RWPE2 (cell line): ENCODE results near the gene ZBTB7C.

Source experiments
- ATAC-seq: fragments of 200-7000 bp; cut with Tn5 transposase; 3 replicates; pipeline ENCODE4 v1.9.1; 2021; ENCODE audit warnings: low read depth
- DNase-seq: peaks from one replicate; pipeline ENCODE4 v3.0.0-alpha.2; 2020; ENCODE audit warnings: low spot score
- H3K27ac ChIP-seq: fragments of 450-650 bp; 2 replicates; pipeline ENCODE4 v1.5.1; 2017; ENCODE audit warnings: mild to moderate bottlenecking; ENCODE audit not compliant: poor library complexity, severe bottlenecking
- H3K27me3 ChIP-seq: fragments of 250-450 bp; sonication (Bioruptor Pico); 2 replicates; pipeline ENCODE4 v1.5.1; 2021; ENCODE audit warnings: mild to moderate bottlenecking, moderate library complexity; ENCODE audit not compliant: insufficient read depth, poor library complexity, severe bottlenecking
- H3K36me3 ChIP-seq: fragments of 250-450 bp; sonication (Bioruptor Pico); 2 replicates; pipeline ENCODE4 v1.5.1; 2020; ENCODE audit warnings: low read depth, mild to moderate bottlenecking, moderate library complexity
- H3K4me1 ChIP-seq: fragments of 250-450 bp; sonication (Bioruptor Pico); 2 replicates; pipeline ENCODE4 v1.5.1; 2021; ENCODE audit warnings: mild to moderate bottlenecking, moderate library complexity; ENCODE audit not compliant: insufficient read depth, poor library complexity, severe bottlenecking
- H3K4me3 ChIP-seq: fragments of 250-450 bp; sonication (Bioruptor Pico); 2 replicates; pipeline ENCODE4 v1.5.1; 2021; ENCODE audit warnings: mild to moderate bottlenecking, moderate library complexity; ENCODE audit not compliant: severe bottlenecking
- H3K9me3 ChIP-seq: fragments of 250-450 bp; sonication (Bioruptor Pico); 2 replicates; pipeline ENCODE4 v1.5.1; 2021; ENCODE audit warnings: mild to moderate bottlenecking, moderate library complexity; ENCODE audit not compliant: severe bottlenecking
- TF ChIP-seq, protein P1 (sequence below): fragments of 450-650 bp; IDR thresholded peaks from one replicate; pipeline ENCODE4 v1.5.1; 2017; ENCODE audit warnings: mild to moderate bottlenecking, moderate library complexity; ENCODE audit not compliant: poor library complexity, severe bottlenecking

The ZBTB7C gene

DNA sequence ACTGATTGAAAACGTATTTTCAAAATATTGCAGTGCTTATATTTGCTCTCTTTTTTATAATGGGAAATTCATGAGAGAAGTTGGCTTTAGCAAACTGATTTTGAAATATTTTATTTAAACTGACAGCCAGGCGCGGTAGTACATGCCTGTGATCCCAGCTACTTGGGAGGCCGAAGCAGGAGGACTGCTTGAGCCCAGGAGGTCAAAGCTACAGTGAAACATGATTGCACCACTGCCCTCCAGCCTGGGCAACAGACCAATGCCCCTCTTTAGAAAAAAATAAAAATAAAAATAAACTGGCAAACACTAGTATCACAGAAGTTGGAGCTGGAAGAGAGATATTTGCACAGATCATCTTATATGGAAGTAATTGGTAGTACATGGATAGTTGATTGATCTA, 20.7 kb downstream of the ZBTB7C start:
- no peaks in the 10 kb centered on the region for H3K27me3 ChIP-seq
- no peak for ATAC-seq

DNA sequence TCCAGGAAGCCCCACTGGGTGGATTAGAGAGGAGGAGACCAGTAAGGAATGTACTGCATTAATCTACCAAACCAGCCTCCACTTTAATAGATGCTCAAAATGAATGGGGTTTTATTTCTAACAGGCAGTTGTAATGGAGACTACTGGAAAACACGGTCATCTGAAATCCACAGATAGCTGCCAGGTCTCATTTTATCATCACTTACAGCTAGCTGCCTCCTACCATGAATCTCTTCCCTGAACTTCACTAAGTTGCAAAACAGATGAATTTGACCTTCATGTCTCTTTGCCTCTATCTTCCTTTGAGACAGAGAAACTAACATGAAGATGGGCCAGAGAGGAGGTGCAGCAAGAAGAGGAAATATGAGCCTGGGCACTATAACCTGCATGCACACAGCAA, 21.9 kb downstream of the ZBTB7C start:
- H3K4me1 ChIP-seq: peaks cover 5% of the 10 kb centered on the region
- H3K9me3 ChIP-seq: no peaks in the 10 kb centered on the region
- no peak overlapping the region for H3K4me3 ChIP-seq
- no peaks in the 10 kb centered on the region for H3K36me3 ChIP-seq
- DNase-seq: no peak
- no peak overlapping the region for H3K27ac ChIP-seq
- H3K27me3 ChIP-seq: no peaks in the 10 kb centered on the region
- no peak for ATAC-seq
- TF ChIP-seq, protein P1, sequence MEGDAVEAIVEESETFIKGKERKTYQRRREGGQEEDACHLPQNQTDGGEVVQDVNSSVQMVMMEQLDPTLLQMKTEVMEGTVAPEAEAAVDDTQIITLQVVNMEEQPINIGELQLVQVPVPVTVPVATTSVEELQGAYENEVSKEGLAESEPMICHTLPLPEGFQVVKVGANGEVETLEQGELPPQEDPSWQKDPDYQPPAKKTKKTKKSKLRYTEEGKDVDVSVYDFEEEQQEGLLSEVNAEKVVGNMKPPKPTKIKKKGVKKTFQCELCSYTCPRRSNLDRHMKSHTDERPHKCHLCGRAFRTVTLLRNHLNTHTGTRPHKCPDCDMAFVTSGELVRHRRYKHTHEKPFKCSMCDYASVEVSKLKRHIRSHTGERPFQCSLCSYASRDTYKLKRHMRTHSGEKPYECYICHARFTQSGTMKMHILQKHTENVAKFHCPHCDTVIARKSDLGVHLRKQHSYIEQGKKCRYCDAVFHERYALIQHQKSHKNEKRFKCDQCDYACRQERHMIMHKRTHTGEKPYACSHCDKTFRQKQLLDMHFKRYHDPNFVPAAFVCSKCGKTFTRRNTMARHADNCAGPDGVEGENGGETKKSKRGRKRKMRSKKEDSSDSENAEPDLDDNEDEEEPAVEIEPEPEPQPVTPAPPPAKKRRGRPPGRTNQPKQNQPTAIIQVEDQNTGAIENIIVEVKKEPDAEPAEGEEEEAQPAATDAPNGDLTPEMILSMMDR: no peak

More for the DNA sequence above, 20.7 kb downstream of the ZBTB7C start:
- Histone ChIP-seq H3K9me3 (no peaks in the 10 kb centered on the region), H3K36me3 (no peaks in the 10 kb centered on the region), H3K4me1 (peaks cover 14% of the 10 kb centered on the region), H3K4me3 (no peak overlapping the region), H3K27ac (no peak overlapping the region)
- no peak for DNase-seq
- TF ChIP-seq, protein P1: no peak

DNA sequence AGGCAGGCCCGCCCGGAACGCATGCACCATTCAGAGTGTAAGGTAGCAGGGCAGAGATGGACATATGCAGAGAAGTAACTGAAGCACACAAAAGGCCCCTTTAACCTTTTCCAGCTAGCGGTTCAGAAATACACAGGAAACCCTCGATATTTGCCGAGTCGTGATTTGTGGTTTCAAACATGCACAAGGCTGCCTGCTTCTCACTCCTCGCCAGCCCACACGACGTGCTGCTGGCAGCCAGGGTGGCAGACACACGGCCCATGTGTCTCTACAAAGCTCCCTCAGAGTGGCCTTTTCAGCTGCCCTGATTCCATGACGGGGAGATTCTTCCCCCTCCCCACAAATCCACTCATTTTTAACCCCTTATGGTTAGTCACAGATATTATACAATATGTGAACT, 23.6 kb downstream of the ZBTB7C start:
- H3K27me3 ChIP-seq: no peaks in the 10 kb centered on the region
- no peak for ATAC-seq
- no peak overlapping the region for H3K27ac ChIP-seq
- no peaks in the 10 kb centered on the region for H3K36me3 ChIP-seq
- H3K4me3 ChIP-seq: no peak overlapping the region
- no peak for DNase-seq
- peaks cover 5% of the 10 kb centered on the region for H3K4me1 ChIP-seq
- H3K9me3 ChIP-seq: no peaks in the 10 kb centered on the region
- TF ChIP-seq, protein P1: no peak

DNA sequence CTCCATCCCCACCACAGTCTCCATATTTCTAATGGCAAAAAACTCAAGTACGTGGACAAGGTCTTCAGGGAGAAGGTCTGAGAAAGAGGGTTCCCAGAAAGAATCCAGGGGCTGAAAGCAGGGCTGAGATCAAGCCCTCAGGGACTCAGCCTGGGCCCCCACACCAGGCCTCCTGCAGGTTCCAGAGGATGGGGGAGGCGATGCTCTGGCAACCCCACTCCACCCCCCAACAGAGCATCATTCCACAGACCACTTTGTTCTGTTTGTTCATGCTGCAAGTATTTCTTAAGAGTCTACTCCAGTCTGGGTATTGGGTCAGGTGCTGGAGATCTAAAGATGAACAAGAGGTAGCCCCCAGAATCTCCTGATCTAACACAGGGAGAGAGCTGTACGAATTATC, 32.2 kb downstream of the ZBTB7C start:
- no peaks in the 10 kb centered on the region for H3K9me3 ChIP-seq
- H3K4me1 ChIP-seq: no peaks in the 10 kb centered on the region
- TF ChIP-seq, protein P1: no peak
- no peaks in the 10 kb centered on the region for H3K36me3 ChIP-seq
- DNase-seq: no peak
- no peaks in the 10 kb centered on the region for H3K27me3 ChIP-seq
- no peak overlapping the region for H3K27ac ChIP-seq
- no peak overlapping the region for H3K4me3 ChIP-seq
- no peak for ATAC-seq

DNA sequence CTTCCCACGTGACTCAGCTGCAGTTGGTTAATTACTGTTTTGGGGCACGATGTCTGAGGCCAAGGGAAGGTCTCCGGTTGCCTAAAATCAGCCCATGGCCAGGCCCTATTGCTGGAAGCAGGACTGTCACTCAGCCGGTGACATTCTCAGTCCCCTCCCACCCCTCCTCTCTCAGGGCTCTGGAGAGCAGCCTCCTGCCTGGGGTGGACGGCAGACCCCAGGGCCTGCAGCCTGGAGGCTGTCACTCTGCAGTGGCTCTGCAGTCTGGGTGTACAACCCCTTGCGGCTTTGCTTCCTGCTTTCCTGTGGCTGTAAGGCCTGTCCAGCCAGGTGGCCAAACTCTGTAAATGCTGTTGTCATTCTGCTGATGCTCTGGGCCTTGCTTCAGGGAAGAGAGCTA, 32.8 kb downstream of the ZBTB7C start:
- DNase-seq (no peak), ATAC-seq (no peak)
- TF ChIP-seq, protein P1: no peak
- no peaks in the 10 kb centered on the region for H3K36me3 ChIP-seq
- no peaks in the 10 kb centered on the region for H3K27me3 ChIP-seq
- no peaks in the 10 kb centered on the region for H3K9me3 ChIP-seq
- no peaks in the 10 kb centered on the region for H3K4me1 ChIP-seq
- no peak overlapping the region for H3K27ac ChIP-seq
- no peak overlapping the region for H3K4me3 ChIP-seq
